ENCODE data around the gene MEP1A. TPM values are rescaled to one million over a fixed set of nuclear protein-coding genes. Genes with fewer than 3 reads are reported as not detected.

Gene MEP1A
- total and polyA plus RNA-seq, 9 of the 15 experiments (the other 6 are each of a cell fraction or from before 2014, with no cell fraction given), result not detected

- TF ChIP-seq CREB3L1 (IDR thresholded peaks at IDR 0.05; ENCODE audit: borderline replicate concordance, low read depth), result no peak
Measured at GRCh38 chr6:46790355-46790874, 2.8 kb upstream of the MEP1A start (continued).

- no peak overlapping the region for H3K4me3 ChIP-seq
- no peak overlapping the region for H2AFZ ChIP-seq (ENCODE audit: low read depth, low read length)
- ChIA-PET CTCF (ENCODE audit: low intra/inter-chr PET ratio) (no interaction called here), POLR2A (no interaction called here)
- no peaks in the 10 kb centered on the region for H3K9me3 ChIP-seq (replicated peaks; ENCODE audit: control insufficient read depth, insufficient read depth, low read depth, low read length)
- H4K20me1 ChIP-seq (replicated peaks; ENCODE audit: control insufficient read depth, insufficient read depth, low read length), result no peaks in the 10 kb centered on the region
- no peak overlapping the region for H3K27ac ChIP-seq (ENCODE audit: extremely low read depth, low read depth, low read length)
- 0% methylated on average over 1 of the region's 1 CpG for WGBS (ENCODE audit: insufficient coverage, low coverage, missing lambda C conversion rate)
- intact Hi-C loops (cut with micrococcal nuclease) (no loop called here), in situ Hi-C loops (cut with MboI) (no loop called here)
- ATAC-seq (no peak), FAIRE-seq (no peak), DNase-seq (ENCODE audit: extremely low read depth in 1 of 4, low spot score in 3 of 4) (no peak)
- no peak overlapping the region for H3K4me2 ChIP-seq (ENCODE audit: insufficient read depth, low read length)
- no peaks in the 10 kb centered on the region for H3K9me1 ChIP-seq (ENCODE audit: control insufficient read depth, insufficient read depth, low read length)
- no peaks in the 10 kb centered on the region for H3K4me1 ChIP-seq (replicated peaks in 1 of 2; ENCODE audit: control insufficient read depth in 2 of 2, insufficient read depth in 2 of 2, low read length in 2 of 2)
- no peaks in the 10 kb centered on the region for H3K79me2 ChIP-seq (ENCODE audit: control insufficient read depth, insufficient read depth, low read length)
- no peaks in the 10 kb centered on the region for H3K36me3 ChIP-seq (ENCODE audit: control insufficient read depth, insufficient read depth, low read length)
- no peaks in the 10 kb centered on the region for H3K27me3 ChIP-seq (ENCODE audit: control insufficient read depth in 2 of 2, insufficient read depth in 2 of 2, low read length in 2 of 2)
- BruUV-seq (replicated peaks), result no TSS peak
- no peak overlapping the region for H3K9ac ChIP-seq (ENCODE audit: insufficient read depth in 1 of 2, low read depth in 2 of 2, low read length in 2 of 2)
- TF ChIP-seq SREBF1 (IDR thresholded peaks at IDR 0.05; ENCODE audit: borderline replicate concordance, low read depth, low read length) (no peak), ZSCAN29 (IDR thresholded peaks at IDR 0.05) (no peak), ZC3H8 (IDR thresholded peaks at IDR 0.05) (no peak), PBX2 (CRISPR knock-in tag; IDR thresholded peaks at IDR 0.05; ENCODE audit: low read depth) (no peak), PBX2 (tag; conservative IDR thresholded peaks at IDR 0.05; ENCODE audit: low read depth) (no peak), FIP1L1 (IDR thresholded peaks at IDR 0.05; ENCODE audit: low read depth, low read length, poor library complexity, severe bottlenecking) (no peak)
Measured at GRCh38 chr6:46792635-46793034, 554 bp upstream of the MEP1A start.

All from K562 (cell line).